HuH-7 (cell line): ENCODE results near the gene VSX1.

Experiments used
- DNase-seq: peaks from one replicate; pipeline ENCODE4 v3.0.0; 2011; ENCODE audit warnings: low spot score

Gene VSX1

DNA sequence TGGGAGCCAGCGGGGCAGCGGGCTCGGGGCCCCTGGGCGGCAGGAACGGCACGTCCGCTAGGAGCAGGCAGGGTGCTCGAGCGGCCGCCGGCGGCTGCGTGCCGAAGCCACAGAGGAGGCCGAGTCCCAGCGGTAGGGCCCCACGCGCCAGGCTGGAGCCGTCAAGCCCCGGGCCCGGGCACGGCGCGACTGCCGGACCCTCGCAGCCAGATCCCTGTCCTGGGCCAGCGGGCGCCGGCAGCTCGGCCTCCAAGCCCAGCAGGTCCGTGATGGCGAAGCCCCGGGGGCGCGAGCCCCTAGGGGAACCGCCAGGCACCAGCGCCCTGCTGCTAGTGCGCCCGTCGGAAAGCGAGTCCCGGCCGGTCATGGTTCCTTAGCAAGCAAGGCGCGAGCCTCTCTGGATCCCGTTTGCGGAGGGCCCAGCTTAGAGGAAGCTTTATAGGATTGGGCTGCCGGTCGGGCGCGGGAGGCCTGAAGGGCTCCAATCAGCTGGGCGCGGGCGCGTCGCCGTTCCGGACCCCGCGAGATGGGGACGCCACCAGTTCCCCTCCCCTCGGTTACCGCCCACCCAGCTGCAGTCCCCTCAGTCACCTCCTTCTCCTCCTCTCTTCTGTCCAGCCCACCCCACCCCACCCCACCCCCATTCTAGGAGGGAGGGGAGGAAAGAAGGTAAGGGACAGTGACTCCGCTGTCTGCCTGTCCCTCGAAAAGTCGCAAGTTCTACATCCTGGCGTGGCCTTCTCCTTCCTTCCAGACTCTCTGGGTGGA lies at the start of gene VSX1:
VSX1 (minus strand) TSS at position 412 of the 768 bp plus-strand sequence; CDS start at position 367, 45 bp downstream.
- DNase-seq = no peak

DNA sequence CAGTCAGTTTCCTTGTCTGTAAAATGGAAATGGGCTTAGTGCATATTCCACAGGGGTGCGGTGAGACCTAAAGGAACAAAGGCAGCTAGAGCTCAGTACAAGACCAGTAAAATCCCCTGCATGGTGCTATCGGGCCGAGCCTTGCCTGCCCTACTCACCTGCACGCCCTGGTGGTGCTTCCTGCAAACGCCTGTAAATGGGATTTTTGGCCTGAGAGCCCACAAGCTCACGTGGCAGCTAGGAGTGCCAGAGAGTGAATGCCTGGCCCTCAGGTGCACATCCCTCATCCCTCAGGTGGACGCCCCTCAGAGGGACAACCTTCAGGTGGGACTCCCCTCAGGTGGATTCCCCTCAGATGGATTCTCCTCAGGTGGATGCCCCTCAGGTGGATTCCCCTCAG lies 48.0 kb upstream of the VSX1 start:
- DNase-seq = no peak

- DNase-seq = no peak
These were observed 47.5 kb upstream of the VSX1 start for GRCh38 chr20:25129428-25129827.

DNA sequence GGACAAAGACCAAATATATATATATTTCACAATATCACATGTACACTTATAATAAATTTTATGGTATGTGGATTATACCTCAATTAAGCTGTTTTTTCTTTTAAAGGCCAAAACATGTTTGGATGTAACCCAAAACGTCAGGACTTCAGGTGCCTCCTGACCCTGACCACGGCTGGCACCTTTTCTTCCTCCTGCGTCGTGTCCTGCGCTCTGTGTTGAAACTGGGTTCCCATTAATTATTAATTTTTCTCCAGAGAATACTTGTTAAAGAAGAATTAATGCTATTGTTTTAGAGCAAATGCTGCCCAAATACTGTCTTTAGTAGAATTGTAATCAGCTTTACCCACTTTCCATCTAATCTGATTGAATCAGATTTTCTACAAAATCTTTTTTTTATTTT lies 46.7 kb upstream of the VSX1 start:
- no peak for DNase-seq

GRCh38 chr20:25127761-25128537 lies 46.0 kb upstream of the VSX1 start:
- DNase-seq = no peak

- DNase-seq = no peak
These were observed 44.5 kb upstream of the VSX1 start for GRCh38 chr20:25126204-25127029.

GRCh38 chr20:25125636-25126035 lies 43.7 kb upstream of the VSX1 start:
- no peak for DNase-seq

- no peak for DNase-seq
These were observed 39.0 kb upstream of the VSX1 start for GRCh38 chr20:25120920-25121319.

GRCh38 chr20:25120457-25120856 lies 38.5 kb upstream of the VSX1 start:
- DNase-seq = no peak

GRCh38 chr20:25118529-25118928 lies 36.6 kb upstream of the VSX1 start:
- DNase-seq = no peak

- DNase-seq = no peak
These were observed 36.0 kb upstream of the VSX1 start for GRCh38 chr20:25117990-25118389.

DNA sequence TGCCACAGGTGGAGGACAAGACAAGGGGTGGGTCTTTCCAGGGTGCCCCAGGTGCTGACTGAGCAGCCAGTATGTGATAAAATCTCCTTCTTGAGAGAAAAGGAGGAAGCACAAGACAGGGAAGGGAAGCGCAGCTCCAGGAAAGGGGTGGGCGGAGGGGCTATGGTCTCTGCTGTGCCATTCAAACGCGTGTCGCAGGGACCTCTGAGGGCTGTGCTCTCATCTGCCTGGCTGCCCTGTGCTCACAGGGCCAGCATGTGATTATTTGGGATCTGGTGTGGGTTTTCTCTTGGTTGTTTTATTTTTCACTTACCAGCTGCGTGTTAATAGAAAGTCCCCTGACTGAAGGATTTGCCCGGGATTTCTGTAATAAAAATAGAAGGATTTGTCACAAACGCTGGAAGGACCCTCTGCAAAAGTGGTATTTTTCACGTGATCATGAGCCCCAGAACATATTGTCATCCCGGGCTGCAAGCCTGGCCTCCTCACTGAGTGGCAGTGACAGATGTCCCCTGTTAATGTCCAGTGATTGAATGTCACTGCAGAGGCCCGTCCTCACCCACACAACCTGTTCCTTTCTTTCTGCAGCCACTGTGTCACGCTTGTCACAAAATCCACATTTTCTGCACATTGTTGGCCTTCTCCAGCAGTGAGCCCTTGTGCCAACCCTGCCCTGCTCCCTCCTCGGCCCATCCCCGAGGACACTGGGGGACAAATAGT lies 35.0 kb upstream of the VSX1 start:
- DNase-seq = no peak

DNA sequence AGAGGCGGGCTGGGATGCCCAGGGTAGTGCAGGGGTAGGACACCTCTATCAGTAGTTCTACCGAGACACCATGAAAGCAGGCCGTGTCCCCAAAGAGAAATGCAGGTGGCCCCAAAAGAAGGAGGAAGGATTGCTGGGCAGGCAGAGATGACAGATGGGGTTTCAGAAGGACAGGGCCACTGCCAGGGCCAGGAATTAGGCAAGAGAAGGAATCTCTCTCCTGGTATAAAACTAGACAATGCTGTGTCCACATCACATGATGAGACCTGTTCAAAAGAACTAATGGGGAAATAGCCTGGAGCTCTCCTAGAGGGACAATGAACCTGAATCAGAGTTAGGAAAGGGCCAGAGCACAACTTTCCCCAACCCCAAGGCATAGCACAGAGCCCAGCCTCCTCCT lies 21.6 kb upstream of the VSX1 start:
- no peak for DNase-seq

- no peak for DNase-seq
These were observed 19.0 kb upstream of the VSX1 start for GRCh38 chr20:25100914-25101313.

- no peak for DNase-seq
These were observed 17.7 kb upstream of the VSX1 start for GRCh38 chr20:25099601-25100140.

GRCh38 chr20:25097498-25097897 lies 15.6 kb upstream of the VSX1 start:
- no peak for DNase-seq

GRCh38 chr20:25090492-25091429 lies 8.8 kb upstream of the VSX1 start:
- no peak for DNase-seq

DNA sequence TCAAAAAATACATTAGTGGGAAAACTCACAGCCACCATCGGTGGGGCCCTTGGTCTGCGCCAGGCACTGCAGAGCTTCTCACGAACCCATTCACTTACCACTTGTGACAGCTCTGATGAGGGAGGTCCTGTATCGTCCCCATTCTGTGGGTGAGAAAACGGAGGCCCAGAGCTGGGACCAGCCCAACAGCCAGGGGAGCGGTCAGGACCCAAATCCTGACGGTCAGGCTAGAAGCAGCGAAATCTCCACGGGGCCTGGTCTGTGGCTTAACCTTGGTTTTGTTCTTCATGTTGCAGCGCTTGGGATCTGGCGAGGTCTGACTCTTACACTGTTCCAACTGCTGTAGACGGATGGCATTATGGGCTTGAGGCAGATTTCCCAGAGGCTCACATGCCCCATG lies 7.7 kb upstream of the VSX1 start:
- no peak for DNase-seq

DNA sequence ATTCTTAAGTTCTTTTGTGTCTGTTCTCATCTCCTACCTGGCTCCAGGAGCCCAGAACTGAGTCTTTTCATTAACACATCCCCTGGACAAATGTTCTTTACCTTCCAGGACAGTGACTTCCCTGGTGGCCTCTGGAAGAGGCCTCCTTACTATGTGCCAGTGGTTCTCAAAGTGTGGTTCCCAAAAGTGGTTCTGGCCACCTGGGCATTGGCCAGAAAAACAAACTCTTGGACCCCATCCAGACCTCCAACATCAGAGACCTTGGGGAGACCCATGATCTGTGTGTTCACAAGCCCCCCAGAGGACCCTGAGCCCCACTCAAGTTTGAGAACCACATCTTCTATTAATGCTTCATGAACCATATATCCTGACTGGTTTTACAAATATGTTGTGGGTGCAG lies 7.2 kb upstream of the VSX1 start:
- no peak for DNase-seq

- no peak for DNase-seq
These were observed 6.3 kb upstream of the VSX1 start for GRCh38 chr20:25088267-25088666.
